Measurements from ENCODE around the gene PIF1. TPM values are rescaled to one million over a fixed set of nuclear protein-coding genes. Genes with fewer than 3 reads are reported as not detected.

The PIF1 gene, protein sequence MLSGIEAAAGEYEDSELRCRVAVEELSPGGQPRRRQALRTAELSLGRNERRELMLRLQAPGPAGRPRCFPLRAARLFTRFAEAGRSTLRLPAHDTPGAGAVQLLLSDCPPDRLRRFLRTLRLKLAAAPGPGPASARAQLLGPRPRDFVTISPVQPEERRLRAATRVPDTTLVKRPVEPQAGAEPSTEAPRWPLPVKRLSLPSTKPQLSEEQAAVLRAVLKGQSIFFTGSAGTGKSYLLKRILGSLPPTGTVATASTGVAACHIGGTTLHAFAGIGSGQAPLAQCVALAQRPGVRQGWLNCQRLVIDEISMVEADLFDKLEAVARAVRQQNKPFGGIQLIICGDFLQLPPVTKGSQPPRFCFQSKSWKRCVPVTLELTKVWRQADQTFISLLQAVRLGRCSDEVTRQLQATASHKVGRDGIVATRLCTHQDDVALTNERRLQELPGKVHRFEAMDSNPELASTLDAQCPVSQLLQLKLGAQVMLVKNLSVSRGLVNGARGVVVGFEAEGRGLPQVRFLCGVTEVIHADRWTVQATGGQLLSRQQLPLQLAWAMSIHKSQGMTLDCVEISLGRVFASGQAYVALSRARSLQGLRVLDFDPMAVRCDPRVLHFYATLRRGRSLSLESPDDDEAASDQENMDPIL
- total RNA-seq (1 to 10 TPM in 1 of 4 donors, under 1 TPM in 3; 0.25 to 1.1 (median 0.62) TPM), polyA plus RNA-seq (0.86 TPM)
- long read RNA-seq, donor 1 = 0 reads
- long read RNA-seq, donor 2 = 0 reads
- long read RNA-seq, donor 3, partial matches to known transcripts = 0 of 3 reads
- long read RNA-seq, donor 3, other reads (novel, unspliced or antisense) = 3 of 3 reads
- long read RNA-seq, donor 4 = 0 reads

DNA sequence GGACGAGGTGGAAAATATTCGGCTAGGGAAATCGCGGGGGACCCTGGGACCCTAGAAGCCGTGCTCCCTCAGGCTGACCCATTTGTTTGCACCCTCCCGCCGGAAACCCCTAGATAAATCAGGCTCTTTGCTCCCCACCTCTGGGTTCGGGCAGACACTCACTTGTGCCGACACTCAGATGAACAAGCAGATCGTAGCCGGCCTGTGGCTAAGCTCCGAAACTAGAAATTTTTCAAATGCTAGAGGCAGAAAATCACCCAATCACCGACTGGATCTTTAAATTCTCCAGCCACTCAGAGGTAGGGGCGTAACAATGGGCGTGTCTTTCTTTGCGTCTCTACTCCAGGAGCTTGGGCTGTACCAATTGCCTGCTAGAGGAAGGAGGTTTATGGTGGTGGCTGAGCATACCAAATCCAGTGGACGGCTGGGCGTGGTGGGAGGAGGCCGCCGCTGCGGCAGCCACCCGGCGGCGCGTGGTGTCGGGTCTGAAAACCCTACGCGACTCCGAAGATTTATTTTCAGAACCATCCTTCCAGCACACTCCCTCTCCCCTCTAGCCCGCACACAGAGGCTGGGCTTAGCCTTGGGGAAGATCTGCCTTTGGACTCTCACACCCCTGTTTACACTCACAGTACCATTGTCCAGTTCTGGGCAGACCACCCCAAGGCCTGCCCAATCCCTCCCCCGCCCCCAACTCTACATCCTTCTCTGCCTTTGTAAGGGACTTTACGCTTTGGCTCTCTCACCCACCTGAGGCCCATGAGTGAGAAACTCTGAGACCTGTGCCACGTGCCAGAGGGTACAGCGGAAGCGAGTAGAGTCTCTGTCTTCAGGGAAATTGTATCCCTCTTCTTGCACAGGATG is at the start of gene PIF1:
Gene PIF1 (minus strand): TSS at position 217 of the 864 bp plus-strand sequence. CDS start 1,312 bp downstream, outside the sequence.
- peak within 1 kb of the TSS; percentile 30 for H3K4me3 ChIP-seq (ENCODE audit: low read length)
- WGBS = 3% methylated on average over 35 of the region's 35 CpGs
- no peaks in the 10 kb centered on the region for H3K9me3 ChIP-seq (ENCODE audit: control insufficient read depth, low read length)
- peak within 1 kb of the TSS; percentile 51 for H3K27ac ChIP-seq (ENCODE audit: low read length)
- H3K27me3 ChIP-seq (ENCODE audit: control insufficient read depth, insufficient read depth) = no peaks in the 10 kb centered on the region
- peak; percentile 89 to 93 (median 92) for DNase-seq
- no peaks in the 10 kb centered on the region for H3K4me1 ChIP-seq (ENCODE audit: control insufficient read depth, insufficient read depth, low read length)
- ATAC-seq = peak; percentile 97 to 98
- intact Hi-C loops (cut with DNase I) = no loop called here

DNA sequence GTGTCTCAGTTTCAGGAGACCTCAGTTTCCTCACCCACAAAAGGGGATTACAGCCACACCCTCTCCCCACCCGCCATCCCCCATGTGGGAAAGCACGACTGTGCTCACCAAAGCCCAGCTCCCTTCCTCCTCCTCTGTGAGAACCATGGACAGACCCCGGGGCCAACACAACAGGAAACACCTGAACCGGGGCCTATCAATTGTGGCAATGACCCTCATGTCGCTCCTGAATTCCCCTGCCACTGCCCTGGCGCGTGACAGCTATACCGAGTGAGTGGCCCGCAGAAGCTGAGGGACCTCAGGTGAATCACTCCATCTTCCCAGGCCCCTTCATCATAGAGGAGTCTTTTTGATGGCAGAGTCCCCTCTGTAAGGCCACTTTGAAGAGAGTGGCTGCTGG is 44.9 kb upstream of the PIF1 start:
- ATAC-seq (no peak), DNase-seq (peak in 1 of 3 donors; percentile 46)
- intact Hi-C loops (cut with DNase I) = no loop called here
- WGBS = 64% methylated on average over 9 of the region's 9 CpGs
- H3K27ac ChIP-seq (ENCODE audit: low read length) = no peak overlapping the region
- no peaks in the 10 kb centered on the region for H3K9me3 ChIP-seq (ENCODE audit: control insufficient read depth, low read length)
- H3K27me3 ChIP-seq (ENCODE audit: control insufficient read depth, insufficient read depth) = no peaks in the 10 kb centered on the region
- no peak overlapping the region for H3K4me3 ChIP-seq (ENCODE audit: low read length)
- no peaks in the 10 kb centered on the region for H3K4me1 ChIP-seq (ENCODE audit: control insufficient read depth, insufficient read depth, low read length)

GRCh38 chr15:64869501-64869900 is 44.1 kb upstream of the PIF1 start:
- no peak overlapping the region for H3K4me3 ChIP-seq (ENCODE audit: low read length)
- H3K27ac ChIP-seq (ENCODE audit: low read length) = no peak overlapping the region
- no peak for ATAC-seq
- no peaks in the 10 kb centered on the region for H3K9me3 ChIP-seq (ENCODE audit: control insufficient read depth, low read length)
- intact Hi-C loops (cut with DNase I) = no loop called here
- no peak for DNase-seq
- no peaks in the 10 kb centered on the region for H3K27me3 ChIP-seq (ENCODE audit: control insufficient read depth, insufficient read depth)
- H3K4me1 ChIP-seq (ENCODE audit: control insufficient read depth, insufficient read depth, low read length) = no peaks in the 10 kb centered on the region

DNA sequence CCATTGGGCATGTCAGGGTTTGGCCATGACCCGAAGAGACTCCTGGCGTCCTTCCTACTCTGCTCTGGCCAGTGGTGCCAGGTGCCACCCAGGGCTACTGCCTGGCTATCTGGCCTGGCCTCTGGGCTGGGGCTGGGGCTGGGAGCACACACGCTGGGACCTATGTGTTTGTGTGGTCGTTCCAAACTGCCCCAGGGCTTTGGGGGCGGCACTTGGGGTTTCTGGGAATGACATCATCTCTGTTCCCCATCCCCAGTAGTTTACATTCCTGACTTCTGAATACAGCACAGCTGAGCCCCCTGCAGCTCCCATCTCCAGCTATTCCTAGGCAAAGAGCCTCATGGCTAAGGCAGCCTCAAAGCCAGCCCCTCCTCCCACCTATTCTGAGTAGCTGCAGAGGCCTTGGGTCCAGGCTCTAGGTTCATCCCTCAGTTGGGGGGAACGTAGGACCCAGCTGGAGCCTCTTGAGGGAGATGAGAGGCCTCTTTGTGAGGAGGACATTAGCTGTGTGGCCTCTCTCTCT is 40.6 kb upstream of the PIF1 start:
- intact Hi-C loops (cut with DNase I) = no loop called here
- DNase-seq (peak in 1 of 3 donors; percentile 25), ATAC-seq (no peak)
- Histone ChIP-seq H3K27ac (ENCODE audit: low read length) (no peak overlapping the region), H3K4me1 (ENCODE audit: control insufficient read depth, insufficient read depth, low read length) (no peaks in the 10 kb centered on the region), H3K4me3 (ENCODE audit: low read length) (no peak overlapping the region), H3K9me3 (ENCODE audit: control insufficient read depth, low read length) (no peaks in the 10 kb centered on the region), H3K27me3 (ENCODE audit: control insufficient read depth, insufficient read depth) (no peaks in the 10 kb centered on the region)
- WGBS = 64% methylated on average over 6 of the region's 6 CpGs

DNA sequence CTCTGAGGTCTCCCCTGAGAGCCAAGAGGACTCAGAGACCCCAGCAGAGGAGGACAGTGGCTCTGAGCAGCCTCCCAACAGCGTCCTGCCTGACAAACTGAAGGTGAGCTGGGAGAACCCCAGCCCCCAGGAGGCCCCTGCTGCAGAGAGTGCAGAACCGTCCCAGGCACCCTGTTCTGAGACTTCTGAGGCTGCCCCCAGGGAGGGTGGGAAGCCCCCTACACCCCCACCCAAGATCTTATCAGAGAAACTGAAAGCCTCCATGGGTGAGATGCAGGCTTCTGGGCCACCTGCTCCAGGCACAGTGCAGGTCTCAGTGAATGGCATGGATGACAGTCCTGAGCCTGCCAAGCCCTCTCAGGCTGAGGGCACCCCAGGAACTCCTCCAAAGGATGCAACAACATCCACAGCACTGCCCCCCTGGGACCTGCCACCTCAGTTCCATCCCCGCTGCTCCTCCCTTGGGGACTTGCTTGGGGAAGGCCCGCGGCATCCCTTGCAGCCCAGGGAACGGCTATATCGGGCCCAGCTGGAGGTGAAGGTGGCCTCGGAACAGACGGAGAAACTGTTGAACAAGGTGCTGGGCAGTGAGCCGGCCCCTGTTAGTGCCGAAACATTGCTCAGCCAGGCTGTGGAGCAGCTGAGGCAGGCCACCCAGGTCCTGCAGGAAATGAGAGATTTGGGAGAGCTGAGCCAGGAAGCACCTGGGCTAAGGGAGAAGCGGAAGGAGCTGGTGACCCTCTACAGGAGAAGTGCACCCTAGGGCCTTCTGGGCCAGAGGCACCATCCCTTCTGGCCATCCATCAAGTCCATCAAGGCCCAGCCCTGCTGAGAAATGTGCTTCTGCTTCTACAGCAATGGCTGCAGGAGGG is 39.9 kb upstream of the PIF1 start:
- H3K27me3 ChIP-seq (ENCODE audit: control insufficient read depth, insufficient read depth) = no peaks in the 10 kb centered on the region
- ATAC-seq (no peak), DNase-seq (peak in 1 of 3 donors; percentile 34)
- intact Hi-C loops (cut with DNase I) = no loop called here
- 85% methylated on average over 12 of the region's 12 CpGs for WGBS
- H3K4me3 ChIP-seq (ENCODE audit: low read length) = no peak overlapping the region
- no peaks in the 10 kb centered on the region for H3K9me3 ChIP-seq (ENCODE audit: control insufficient read depth, low read length)
- no peak overlapping the region for H3K27ac ChIP-seq (ENCODE audit: low read length)
- no peaks in the 10 kb centered on the region for H3K4me1 ChIP-seq (ENCODE audit: control insufficient read depth, insufficient read depth, low read length)

GRCh38 chr15:64864068-64864467 is 38.6 kb upstream of the PIF1 start:
- 51% methylated on average over 1 of the region's 1 CpG for WGBS
- DNase-seq (no peak), ATAC-seq (no peak)
- H3K27me3 ChIP-seq (ENCODE audit: control insufficient read depth, insufficient read depth) = no peaks in the 10 kb centered on the region
- H3K4me3 ChIP-seq (ENCODE audit: low read length) = no peak overlapping the region
- H3K27ac ChIP-seq (ENCODE audit: low read length) = no peak overlapping the region
- no peaks in the 10 kb centered on the region for H3K9me3 ChIP-seq (ENCODE audit: control insufficient read depth, low read length)
- peaks cover 4% of the 10 kb centered on the region for H3K4me1 ChIP-seq (ENCODE audit: control insufficient read depth, insufficient read depth, low read length)
- intact Hi-C loops (cut with DNase I) = no loop called here

DNA sequence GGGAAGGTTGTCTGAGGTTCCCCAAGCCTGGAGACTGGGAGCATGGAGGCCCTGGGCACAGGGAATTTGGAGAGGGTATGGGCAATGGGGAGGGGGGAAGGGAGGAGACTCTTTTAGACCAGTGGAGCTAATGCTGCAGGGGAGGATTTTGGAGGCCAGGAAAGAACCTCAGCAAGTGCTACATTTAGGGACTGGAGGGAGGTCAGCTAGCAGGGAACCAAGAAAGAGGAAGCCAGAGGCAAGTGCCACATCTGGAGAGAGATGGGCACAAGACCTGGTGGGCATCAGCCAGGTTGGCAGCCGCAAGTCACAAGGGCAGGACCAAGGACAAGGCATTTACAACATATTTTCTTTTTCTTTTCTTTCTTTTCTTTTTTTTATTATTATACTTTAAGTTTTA is 37.0 kb upstream of the PIF1 start:
- Histone ChIP-seq H3K4me3 (ENCODE audit: low read length) (no peak overlapping the region), H3K4me1 (ENCODE audit: control insufficient read depth, insufficient read depth, low read length) (peaks cover 12% of the 10 kb centered on the region), H3K27me3 (ENCODE audit: control insufficient read depth, insufficient read depth) (no peaks in the 10 kb centered on the region), H3K9me3 (ENCODE audit: control insufficient read depth, low read length) (no peaks in the 10 kb centered on the region), H3K27ac (ENCODE audit: low read length) (no peak overlapping the region)
- intact Hi-C loops (cut with DNase I) = no loop called here
- DNase-seq (no peak), ATAC-seq (no peak)
- 100% methylated on average over 1 of the region's 1 CpG for WGBS

GRCh38 chr15:64861960-64862359 is 36.5 kb upstream of the PIF1 start:
- no peak overlapping the region for H3K27ac ChIP-seq (ENCODE audit: low read length)
- H3K4me3 ChIP-seq (ENCODE audit: low read length) = no peak overlapping the region
- H3K9me3 ChIP-seq (ENCODE audit: control insufficient read depth, low read length) = no peaks in the 10 kb centered on the region
- intact Hi-C loops (cut with DNase I) = no loop called here
- no peaks in the 10 kb centered on the region for H3K27me3 ChIP-seq (ENCODE audit: control insufficient read depth, insufficient read depth)
- ATAC-seq = no peak
- DNase-seq = no peak
- peaks cover 16% of the 10 kb centered on the region for H3K4me1 ChIP-seq (ENCODE audit: control insufficient read depth, insufficient read depth, low read length)
- WGBS = 88% methylated on average over 4 of the region's 4 CpGs

DNA sequence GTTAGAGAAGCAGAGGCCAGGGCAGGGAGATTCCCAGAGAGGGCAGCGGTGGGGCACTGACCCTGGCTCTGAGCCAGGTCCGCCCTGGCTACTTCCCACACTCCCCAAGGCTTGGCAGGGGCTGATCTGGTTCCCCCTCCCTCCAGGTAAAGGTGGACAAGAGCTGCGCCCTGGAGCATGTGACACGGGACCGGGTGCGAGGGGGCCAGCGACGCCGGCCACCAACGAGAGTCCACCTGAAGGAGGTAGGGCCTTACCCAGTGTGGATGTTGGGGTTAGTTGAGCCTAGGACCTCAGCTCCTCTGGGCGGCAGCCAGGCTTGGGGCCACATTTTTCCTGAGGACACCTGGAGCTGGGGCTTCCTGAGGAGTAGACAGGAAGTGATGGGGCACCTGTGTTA is 35.9 kb upstream of the PIF1 start:
- 94% methylated on average over 11 of the region's 11 CpGs for WGBS
- Histone ChIP-seq H3K4me3 (ENCODE audit: low read length) (no peak overlapping the region), H3K9me3 (ENCODE audit: control insufficient read depth, low read length) (no peaks in the 10 kb centered on the region), H3K4me1 (ENCODE audit: control insufficient read depth, insufficient read depth, low read length) (peaks cover 22% of the 10 kb centered on the region), H3K27me3 (ENCODE audit: control insufficient read depth, insufficient read depth) (no peaks in the 10 kb centered on the region), H3K27ac (ENCODE audit: low read length) (no peak overlapping the region)
- ATAC-seq = no peak
- intact Hi-C loops (cut with DNase I) = no loop called here
- DNase-seq = no peak

DNA sequence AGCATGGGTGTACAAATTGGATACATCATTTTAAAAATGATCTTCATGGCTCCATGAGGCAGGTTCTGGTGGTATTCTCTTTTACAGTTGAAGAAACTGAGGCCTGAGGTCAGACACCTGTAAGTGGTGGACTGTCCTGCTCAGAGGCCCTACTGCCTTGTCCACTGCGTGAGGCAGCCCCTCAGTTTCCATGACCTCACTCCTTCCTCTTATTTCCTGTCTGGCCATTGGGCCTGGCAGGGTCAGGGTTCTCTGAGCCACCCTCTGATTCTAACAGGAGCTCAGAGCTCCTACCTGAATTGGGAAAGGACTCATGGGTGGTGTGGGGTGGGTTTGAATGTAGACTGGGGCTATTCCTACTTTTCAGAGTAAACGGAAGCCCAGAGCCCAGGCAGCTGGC is 33.8 kb upstream of the PIF1 start:
- H3K9me3 ChIP-seq (ENCODE audit: control insufficient read depth, low read length) = no peaks in the 10 kb centered on the region
- DNase-seq (peak in 1 of 3 donors; percentile 18), ATAC-seq (no peak)
- H3K27ac ChIP-seq (ENCODE audit: low read length) = no peak overlapping the region
- H3K27me3 ChIP-seq (ENCODE audit: control insufficient read depth, insufficient read depth) = no peaks in the 10 kb centered on the region
- H3K4me1 ChIP-seq (ENCODE audit: control insufficient read depth, insufficient read depth, low read length) = peaks cover 40% of the 10 kb centered on the region
- H3K4me3 ChIP-seq (ENCODE audit: low read length) = no peak overlapping the region
- WGBS = 60% methylated on average over 2 of the region's 2 CpGs
- intact Hi-C loops (cut with DNase I) = no loop called here
